GM21717 (cell line): Measurements from ENCODE around the gene SERPINB6.
"Not testable (repeated sequence)": the region's sequence is repeated elsewhere in the genome, so short reads cannot be mapped to it uniquely, and the experiment has no call there.

Experiments used
- ATAC-seq: cut with Tn5 transposase; IDR thresholded peaks from one replicate; pipeline ENCODE4 v1.9.1; 2021; ENCODE audit warnings: mild to moderate bottlenecking, moderate library complexity; ENCODE audit not compliant: unreplicated experiment

The SERPINB6 gene

DNA sequence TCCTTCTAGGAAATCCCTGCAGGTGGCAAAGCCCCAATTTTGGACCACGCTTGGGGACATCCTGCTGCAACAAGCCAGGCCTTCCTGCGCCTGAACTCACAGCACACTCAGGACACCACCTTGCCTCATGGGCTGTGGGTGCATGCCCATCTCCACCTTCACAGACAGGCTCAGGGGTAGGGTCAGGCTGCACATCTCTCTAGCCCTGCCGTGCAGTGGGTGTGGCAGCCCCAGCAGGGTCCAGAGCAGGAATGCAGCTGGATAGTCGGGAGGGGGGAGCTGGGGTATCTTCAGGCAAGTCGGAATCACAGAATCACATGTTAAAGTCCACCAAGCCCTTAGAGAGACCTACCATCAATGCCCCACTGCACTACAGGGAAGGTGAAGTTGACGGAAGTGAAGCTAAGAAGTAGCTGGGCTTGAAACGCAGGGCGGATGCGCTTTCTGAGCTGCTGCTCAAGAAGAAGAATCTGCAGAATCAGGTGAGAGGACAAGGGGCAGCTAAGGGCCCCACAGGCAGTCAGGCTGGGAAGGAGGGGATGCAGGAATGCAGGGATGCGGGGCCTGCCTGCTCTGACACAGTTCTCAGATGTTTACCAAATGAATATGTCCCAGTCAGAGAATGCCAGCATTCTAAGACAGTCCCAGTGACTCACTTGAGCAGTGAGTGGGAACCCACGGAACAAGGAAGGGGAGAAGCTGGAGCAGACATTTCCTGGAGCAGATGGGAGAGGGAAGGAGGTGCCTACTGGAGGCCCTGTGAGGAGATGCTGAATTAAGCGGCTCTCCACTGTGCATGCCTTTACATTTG is 11.3 kb downstream of the SERPINB6 start:
- ATAC-seq, result no peak

DNA sequence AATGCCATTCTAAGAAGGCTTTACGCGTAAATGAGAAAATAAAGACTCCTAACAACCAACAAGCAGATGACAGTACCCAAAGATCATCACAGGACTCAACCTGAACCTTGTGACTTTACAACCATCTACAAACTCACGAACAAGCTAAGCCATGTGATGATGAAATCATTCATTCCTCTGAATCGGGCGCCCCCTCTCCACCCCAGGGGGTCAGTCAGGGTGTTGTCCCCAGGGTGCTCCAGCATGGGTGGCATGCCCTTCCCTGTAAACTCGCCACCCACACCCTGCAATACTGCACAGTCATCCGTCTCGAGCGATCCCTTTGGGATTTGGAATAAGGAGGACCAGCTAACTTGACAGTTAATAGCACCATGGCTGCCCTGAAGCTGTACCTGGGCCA is 12.6 kb downstream of the SERPINB6 start:
- no peak for ATAC-seq

- no peak for ATAC-seq
These were observed 13.0 kb downstream of the SERPINB6 start for GRCh38 chr6:2958331-2958711.

DNA sequence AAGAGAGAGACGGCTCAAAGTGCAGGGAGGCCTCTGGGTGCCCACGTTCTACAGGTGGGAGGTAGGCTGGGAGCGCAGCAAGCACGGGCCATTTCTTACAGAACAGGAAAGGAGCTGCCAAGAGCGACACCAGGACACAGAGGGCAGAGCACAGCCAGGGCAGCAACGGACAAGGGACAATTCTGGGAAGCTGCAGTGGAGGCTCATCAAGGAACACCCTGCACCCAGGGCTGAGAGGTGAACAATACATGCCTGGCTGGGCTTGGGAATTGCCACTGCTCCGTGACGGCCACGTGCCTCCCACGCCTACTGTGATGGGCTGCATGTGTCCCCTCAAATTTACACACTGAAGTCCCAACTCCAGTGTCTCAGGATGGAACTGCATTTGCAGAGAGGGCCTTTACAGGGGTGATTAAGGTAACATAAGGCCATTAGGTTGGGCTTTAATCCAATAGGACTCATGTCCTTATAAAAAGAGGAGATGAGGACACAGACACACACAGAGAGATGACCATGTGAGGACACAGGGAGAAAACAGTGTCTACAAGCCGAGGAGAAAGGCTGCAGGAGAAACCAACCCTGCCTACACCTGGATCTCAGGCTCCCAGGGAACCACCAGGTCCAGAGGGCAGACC is 13.6 kb downstream of the SERPINB6 start:
- ATAC-seq, result no peak

- no peak for ATAC-seq
These were observed 14.3 kb downstream of the SERPINB6 start for GRCh38 chr6:2956930-2957685.

DNA sequence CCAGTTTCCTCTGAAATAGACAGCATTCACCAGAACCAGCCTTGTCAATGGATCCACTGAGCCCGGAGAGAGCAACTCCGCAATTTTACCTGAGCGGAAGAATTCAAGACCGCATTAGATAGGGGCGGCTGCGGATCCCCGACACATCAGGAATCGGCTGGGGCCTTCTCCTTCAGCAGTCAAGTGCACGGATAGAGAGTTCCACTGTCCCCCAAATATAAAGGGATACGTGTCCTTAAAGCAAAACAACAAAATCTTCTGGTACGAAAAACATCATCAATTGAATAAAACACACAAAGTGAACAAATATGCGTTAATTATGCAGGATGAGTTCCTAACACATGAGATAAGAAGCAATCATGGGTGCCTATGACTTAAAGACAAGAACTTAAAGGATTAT is 18.3 kb downstream of the SERPINB6 start:
- no peak for ATAC-seq

DNA sequence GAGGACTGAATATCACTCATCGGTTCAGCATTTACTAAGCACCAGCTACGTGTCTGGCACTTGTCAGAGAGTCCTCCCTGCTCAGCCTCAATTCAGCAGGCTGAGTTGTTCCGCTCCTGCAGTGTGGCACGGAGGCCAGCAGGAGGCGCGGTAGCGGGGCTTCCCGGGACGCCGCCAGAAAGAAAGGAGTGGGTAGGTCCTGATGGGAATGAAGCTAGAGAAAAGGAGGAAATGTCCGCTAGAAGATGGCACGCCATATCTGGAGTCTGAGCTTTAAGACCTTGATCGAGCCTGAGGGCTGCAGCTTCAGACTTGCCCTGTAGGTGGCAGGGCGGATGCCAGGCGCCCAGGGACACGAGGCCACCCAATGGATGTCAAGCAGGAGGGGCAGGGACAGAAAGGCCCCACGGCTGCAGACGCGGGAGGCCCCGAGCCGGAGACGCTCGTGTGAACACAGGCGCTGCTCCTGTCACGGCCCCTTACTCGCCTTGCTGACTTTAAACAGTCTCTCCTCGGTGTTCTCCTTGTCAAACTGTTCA is 18.7 kb downstream of the SERPINB6 start:
- ATAC-seq, result no peak

DNA sequence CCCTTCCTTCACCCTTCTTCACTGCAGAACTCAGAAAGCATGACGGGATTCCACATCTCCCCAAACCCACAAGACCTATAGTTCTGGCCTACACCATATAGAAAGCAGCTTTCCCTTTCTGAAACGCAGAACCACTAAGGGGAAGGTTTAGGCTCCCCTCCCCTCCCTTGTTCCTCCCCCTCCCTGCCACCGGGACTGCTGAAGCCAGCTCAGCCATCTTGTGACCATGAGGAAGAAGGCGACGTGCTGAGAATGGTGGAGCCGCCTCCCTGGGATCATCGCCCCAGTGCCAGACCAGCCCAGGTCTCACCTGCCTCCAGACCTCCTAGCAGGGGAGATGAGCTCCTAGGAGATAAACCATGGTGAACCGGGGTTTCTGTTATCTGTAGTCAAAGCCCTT is 19.6 kb downstream of the SERPINB6 start:
- ATAC-seq, result no peak

GRCh38 chr6:2950713-2951112 is 20.7 kb downstream of the SERPINB6 start:
- no peak for ATAC-seq

DNA sequence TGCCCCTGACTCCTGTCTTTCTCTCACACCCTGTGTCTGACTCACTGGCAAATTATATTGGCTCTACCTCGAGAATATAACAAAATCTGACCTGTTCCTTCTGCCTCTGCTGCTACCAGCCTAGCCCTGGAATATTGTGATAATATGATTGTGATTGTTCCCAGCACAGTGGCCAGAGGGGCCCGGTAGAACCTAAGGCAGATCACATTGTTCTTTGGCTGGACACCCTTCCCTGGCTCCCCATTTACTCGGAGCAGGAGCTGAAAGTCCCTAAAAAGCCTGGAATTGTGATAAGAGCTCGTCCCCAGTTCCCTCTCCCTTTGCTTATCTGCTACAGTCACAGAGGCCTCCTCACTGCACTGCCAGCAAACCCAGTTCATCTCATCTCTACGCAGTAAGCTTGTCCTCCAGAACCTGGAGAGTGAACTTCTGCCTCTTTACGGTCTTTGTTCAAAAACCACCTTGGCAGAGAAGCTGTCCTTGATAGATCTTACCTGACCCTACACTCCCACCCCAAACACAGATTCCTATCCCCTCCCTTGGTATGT is 21.8 kb downstream of the SERPINB6 start:
- no peak for ATAC-seq

- ATAC-seq, result no peak
These were observed 22.2 kb downstream of the SERPINB6 start for GRCh38 chr6:2949121-2949520.

- no peak for ATAC-seq
These were observed 22.9 kb downstream of the SERPINB6 start for GRCh38 chr6:2948228-2949025.

DNA sequence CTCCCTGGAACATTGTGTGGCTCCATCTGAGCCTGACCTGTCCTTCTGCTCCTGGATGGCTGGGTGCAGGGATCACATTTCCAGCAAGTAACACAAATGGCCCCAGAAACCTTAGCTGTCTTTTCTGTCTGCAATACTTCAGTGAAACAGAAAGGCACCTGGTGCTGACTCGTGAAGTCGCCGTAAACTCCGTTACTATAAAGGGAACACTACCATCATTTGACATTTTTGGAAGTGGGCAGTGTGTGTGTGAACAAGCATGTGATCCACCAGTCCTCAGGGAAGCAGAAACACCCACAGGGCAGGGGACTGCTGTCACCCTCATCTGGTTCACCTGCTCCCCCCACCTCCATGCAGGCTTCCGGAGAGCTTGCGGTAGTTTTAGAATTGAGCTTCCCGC is 23.9 kb downstream of the SERPINB6 start:
- no peak for ATAC-seq

GRCh38 chr6:2945153-2945452 is 26.3 kb downstream of the SERPINB6 start:
- no peak for ATAC-seq

DNA sequence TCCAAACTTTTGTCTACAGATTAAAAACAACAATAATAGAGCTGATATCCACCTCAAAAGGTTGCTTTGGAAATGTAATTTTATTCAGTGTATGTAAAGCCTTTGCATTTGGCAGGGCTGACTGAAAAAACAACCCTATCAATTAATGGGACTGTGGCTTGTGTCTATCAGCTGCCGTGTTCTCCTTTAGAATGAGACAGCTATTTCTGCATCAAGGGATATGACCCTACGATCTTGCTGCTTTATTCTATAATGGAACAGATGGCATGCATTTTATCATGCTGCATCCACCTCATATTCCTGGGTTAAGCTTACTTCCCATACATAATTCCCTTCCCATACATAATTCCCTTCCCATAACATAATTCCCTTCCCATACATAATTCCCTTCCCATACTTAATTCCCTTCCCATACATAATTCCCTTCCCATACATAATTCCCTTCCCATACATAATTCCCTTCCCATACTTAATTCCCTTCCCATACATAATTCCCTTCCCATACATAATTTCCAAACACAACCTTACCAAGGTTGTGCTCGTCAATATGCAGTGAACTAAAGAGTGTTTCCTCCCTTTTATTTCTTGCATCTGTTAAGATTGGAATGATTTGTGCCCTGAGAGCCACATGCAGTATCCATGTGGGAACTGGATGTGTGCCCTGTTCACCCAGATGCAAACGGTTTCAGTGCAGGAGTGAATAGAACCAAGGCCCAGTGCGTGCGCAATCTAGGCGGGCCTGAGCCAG is 26.8 kb downstream of the SERPINB6 start:
- no peak for ATAC-seq

DNA sequence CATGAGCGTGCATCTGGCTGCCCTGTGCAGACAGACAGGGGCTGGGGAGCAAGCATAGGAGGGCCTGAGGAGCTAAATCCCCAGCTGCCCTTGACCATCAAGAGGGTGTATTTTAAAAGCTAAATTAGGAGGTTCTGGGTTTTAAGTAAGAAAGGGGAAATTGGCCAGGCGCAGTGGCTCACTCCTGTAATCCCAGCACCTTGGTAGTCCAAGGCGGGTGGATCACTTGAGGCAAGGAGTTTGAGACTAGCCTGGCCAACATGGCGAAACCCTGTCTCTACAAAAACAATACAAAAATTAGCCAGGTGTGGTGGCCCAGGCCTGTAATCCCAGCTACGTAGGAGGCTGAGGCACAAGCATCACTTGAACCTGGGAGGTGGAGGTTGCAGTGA is 27.8 kb downstream of the SERPINB6 start:
- no peak for ATAC-seq

- no peak for ATAC-seq
These were observed 28.3 kb downstream of the SERPINB6 start for GRCh38 chr6:2942914-2943563.

DNA sequence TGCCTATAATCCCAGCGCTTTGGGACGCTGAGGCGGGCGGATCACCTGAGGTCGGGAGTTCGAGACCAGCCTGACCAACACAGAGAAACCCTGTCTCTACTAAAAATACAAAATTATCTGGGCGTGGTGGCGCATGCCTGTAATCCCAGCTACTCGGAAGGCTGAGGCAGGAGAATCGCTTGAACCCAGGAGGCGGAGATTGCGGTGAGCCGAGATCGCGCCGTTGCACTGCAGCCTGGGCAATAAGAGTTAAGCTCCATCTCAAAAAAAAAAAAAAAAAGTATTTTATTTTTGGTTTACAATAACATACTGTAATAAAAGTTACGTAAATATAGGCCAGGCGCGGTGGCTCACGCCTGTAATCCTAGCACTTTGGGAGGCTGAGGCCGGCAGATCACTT is 29.3 kb downstream of the SERPINB6 start:
- not testable (repeated sequence) for ATAC-seq

GRCh38 chr6:2940851-2941250 is 30.5 kb downstream of the SERPINB6 start:
- ATAC-seq, result no peak
